Ramos (cell line): Measurements from ENCODE around the gene DGKZ.
"Not testable (repeated sequence)": the region's sequence is repeated elsewhere in the genome, so short reads cannot be mapped to it uniquely, and the experiment has no call there.

Experiments
- in situ Hi-C: fragments of 300-500 bp; cut with MboI; formaldehyde crosslinking; loops from one replicate; pipeline ENCODE4 v1.14.3; 2022; ENCODE audit warnings: low sequenced_read_pairs; ENCODE audit not compliant: unreplicated experiment

DGKZ gene

DNA sequence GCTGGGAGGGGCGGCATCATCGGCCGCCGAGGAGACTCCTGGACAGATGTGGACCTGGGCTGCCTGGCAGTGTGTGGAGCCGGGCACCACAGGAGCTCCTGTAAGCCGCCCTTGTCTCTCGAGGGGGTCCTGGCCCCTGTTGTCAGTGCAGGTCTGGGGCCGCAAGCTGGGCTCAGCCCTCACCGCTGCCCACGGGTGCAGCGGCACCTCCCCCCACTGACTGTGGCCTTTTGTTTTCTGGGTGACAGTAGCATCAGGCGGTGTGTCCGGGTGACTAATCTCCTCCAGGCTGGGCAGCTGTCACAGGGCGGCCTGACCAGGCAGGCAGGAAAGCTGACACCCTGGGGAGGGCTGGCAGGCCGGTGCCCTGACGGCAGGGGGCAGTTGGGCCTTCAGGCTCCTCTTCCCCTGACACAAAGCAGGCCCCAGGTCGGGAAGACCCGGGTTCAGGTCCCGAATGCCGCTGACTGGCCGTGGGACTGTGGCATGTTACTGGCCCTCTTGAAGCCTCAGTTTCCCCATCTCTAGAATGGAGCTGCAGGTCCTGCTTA, 16.3 kb downstream of the DGKZ start:
- in situ Hi-C loops: no loop called here

DNA sequence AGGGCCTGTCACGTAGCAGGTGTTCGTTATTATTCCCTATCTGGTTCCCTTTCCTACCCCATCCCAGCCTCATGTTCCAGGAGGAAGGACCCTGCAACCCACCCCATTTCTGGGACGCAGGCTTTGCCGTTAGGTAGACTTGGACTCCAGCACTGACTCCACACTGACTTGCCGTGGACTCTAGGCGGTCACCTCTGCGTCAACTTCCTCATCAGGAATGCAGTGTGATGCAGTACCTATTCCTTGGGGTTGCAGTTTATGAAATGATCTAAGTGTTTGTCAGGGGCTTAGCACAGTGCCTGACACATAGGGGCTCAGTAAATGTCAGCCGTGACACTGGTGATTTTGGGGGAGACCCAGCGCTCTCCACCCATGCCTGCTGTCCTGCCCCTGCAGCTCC, 16.8 kb downstream of the DGKZ start:
- in situ Hi-C loops: no loop called here

DNA sequence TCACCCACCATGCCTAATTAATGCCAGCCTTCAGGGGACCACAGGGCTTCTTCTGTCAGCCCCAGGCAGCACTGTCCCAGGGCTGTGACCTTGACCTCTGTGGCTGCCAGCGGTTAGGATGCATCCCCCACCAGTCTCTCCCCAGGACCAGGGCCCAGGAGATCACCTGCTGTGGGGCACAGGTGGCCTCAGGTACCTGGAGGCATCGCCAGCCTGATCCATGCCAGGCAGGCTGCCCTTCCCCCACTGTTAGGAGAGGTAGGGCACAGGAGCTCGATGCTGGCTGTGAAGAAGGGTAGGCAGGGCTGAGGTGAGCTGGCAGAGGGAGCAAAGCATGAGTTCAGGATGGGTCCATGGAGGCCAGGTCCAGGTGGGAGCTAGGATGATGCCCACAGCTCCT, 17.5 kb downstream of the DGKZ start:
- in situ Hi-C loops: no loop called here

DNA sequence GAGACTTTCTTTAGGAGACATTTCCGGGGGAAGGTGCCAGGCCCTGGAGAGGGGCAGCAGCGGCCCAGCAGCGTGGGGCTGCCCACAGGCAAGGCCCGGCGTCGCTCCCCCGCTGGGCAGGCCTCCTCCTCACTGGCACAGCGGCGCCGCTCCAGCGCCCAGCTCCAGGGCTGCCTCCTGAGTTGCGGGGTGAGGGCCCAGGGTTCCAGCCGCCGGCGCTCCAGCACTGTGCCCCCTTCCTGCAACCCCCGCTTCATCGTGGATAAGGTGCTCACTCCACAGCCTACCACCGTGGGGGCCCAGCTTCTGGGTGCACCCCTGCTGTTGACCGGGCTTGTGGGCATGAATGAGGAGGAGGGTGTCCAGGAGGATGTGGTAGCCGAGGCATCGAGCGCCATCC, 19.0 kb downstream of the DGKZ start:
- in situ Hi-C loops: no loop called here

DNA sequence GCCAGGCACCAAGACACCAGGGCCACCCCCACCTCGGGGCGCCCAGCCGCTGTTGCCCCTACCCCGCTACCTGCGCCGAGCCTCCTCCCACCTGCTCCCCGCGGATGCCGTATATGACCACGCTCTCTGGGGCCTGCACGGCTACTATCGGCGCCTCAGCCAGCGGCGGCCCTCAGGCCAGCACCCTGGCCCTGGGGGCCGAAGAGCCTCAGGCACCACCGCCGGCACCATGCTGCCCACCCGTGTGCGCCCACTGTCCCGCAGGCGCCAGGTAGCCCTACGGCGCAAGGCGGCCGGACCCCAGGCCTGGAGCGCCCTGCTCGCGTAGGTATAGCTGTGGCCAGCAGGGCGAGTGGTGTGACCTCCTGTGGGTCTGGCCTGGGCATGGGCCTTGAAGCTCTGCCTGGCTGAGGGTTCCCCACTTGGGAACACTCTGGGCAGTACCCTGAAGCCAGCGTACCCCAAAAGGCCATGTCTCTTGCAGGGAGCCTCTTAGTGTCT, 19.4 kb downstream of the DGKZ start:
- in situ Hi-C loops: no loop called here

DNA sequence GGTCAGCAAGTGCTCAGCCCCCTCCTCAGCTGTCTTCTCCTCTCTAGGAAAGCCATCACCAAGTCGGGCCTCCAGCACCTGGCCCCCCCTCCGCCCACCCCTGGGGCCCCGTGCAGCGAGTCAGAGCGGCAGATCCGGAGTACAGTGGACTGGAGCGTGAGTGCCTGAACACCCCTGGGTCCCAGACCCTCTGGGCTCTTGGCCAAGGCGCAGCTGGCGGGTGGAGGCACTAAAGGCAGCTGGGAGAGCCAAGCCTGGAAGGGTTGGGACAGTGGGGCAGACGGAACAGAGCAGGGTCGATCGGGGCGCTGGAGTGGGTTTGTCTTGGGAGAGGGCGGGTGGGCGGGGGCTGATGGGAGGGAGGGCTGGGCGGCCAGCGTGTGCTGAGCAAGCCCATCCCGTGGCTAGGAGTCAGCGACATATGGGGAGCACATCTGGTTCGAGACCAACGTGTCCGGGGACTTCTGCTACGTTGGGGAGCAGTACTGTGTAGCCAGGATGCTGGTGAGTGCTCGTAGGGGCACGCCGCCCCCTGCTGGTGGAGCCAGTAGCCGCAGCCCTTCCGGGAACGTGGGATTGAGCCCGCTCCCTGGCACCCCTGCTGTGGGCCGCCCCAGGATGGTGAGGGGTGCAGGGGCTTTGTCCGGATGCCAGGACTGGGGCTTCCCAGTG, 20.1 kb downstream of the DGKZ start:
- in situ Hi-C loops: no loop called here

DNA sequence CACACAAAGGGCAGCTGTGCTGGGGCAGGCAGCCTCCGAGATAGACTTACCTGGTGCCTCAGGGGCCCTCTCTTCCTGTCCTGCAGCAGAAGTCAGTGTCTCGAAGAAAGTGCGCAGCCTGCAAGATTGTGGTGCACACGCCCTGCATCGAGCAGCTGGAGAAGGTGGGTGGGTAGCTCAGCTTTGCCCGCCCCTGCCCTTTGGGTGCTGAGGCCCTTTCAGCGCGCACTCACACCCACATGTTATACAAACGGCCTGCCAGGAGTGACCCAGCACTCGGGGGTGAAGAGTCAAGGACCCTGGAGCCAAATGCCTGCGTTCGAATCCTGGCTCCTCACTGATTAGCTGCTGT, 20.6 kb downstream of the DGKZ start:
- in situ Hi-C loops: no loop called here

DNA sequence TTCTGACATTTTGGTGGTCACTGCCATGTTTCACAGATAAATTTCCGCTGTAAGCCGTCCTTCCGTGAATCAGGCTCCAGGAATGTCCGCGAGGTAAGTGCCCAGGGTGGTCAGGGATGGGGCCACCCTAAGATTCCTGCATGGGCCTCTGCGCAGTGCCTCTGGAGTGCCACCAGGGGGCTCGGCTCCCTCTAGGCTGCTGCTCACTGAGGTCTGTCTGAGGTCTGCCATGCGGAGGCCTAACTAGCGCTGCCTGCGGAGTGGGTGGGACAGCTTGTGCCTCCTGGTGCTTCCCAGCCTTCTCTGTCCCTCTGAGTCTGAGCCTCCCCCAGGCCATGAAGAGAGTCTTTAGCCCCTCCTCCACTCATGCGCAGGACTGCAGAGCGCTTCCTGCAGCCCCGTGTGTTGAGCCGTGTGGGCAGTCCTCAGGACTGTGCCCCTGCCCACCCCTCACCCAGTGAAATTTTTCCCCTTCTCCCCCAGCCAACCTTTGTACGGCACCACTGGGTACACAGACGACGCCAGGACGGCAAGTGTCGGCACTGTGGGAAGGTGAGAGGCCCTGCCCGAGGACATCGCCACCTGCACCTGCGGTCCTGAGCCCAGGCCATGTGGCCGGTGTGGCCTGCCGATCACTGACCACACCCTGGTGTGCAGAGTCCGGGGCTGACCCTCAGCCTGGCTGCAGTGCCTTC, 22.3 kb downstream of the DGKZ start:
- in situ Hi-C loops: no loop called here

DNA sequence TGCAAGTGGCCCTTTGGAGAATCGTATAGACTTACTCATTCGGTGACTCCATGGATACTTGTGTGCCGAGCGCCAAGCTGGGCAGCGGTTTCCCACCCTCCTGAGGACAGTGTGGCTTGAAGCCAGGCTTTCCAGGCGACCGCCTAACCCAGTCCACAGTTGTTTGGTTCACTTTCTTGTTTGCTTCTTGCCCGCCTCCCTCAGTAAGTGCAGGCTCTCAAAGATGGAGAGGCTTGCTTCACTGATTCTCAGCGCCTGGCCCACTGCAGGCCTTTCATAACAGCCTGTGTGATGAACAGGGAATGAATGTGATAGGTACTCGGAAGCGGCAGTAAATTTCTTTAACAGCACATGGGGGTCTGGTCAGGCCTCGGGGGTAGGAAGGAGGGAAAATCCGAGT, 23.0 kb downstream of the DGKZ start:
- in situ Hi-C loops: no loop called here

DNA sequence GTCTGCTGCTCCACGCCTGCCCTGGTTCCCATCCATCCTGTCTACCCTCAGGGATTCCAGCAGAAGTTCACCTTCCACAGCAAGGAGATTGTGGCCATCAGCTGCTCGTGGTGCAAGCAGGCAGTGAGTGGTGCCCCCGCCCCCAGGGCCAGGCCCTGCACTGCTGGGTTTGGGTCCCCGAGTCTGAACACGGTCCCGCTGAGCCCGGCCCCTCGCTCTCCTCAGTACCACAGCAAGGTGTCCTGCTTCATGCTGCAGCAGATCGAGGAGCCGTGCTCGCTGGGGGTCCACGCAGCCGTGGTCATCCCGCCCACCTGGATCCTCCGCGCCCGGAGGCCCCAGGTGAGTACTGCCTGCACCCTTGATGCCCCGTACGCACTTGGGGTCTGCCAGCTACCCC, 24.0 kb downstream of the DGKZ start:
- in situ Hi-C loops: not testable (repeated sequence)

DNA sequence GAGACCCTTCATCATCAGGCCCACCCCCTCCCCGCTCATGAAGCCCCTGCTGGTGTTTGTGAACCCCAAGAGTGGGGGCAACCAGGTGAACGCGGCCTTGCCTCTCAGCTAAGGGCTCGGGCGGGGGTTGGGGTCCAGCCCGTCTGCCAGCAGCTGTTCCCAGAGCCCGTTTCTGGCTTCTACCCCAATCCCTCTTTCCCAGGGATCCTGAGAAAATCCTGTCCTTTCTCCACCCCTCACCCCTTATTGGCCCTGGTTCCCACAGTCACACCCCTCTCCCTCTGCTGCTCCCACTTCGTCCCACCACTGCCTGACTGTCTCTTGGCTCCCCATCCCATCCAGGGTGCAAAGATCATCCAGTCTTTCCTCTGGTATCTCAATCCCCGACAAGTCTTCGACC, 24.8 kb downstream of the DGKZ start:
- in situ Hi-C loops: no loop called here

DNA sequence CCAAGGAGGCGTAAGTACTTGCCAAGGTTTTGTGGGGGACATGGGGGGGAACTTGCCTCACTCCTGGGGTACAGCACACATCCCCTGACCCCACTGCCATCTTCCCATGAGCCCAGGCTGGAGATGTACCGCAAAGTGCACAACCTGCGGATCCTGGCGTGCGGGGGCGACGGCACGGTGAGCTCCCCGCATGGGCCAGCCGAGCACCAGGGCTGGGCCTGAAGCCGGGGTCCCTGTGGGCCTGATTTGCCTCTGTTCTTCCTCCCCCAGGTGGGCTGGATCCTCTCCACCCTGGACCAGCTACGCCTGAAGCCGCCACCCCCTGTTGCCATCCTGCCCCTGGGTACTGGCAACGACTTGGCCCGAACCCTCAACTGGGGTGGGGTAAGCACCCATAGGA, 25.2 kb downstream of the DGKZ start:
- in situ Hi-C loops: not testable (repeated sequence)

DNA sequence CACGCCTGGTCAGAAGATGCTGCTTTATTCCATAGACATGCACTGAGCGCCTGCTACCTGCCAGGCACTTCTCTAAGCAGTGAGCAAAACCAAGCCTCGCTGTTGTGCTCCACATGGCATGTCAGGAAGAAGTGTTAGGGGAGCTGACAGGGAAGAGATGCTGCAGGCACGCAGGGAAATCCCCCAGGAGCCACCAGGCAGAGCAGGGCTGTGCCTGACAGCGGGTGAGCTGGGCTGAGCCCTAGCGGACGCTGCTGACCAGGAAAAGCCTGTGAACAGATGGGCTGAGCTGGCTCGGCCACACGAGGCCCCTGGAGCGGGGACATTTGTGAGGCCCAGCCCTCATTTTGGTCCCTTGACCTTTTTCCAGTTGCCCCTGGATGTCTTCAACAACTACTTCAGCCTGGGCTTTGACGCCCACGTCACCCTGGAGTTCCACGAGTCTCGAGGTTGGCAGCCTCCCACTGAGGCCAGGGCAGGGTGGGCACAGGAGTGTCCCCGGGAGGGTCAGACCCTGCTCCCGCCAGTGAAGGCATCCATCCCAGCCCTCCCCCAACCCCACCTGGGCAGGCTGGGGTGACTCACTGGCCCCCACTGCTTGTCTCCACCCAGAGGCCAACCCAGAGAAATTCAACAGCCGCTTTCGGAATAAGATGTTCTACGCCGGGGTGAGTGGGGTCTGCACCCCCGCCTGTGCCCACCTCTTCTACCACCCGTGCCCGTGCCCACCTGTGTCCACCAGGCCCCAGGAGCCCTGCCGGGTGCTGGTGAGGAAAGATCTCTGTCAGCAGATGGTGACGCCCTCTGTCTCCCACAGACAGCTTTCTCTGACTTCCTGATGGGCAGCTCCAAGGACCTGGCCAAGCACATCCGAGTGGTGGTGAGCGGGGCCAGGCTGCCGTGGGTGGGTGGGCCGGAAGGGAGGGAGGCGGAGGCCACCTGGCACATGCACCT, 26.8 kb downstream of the DGKZ start:
- in situ Hi-C loops: no loop called here

DNA sequence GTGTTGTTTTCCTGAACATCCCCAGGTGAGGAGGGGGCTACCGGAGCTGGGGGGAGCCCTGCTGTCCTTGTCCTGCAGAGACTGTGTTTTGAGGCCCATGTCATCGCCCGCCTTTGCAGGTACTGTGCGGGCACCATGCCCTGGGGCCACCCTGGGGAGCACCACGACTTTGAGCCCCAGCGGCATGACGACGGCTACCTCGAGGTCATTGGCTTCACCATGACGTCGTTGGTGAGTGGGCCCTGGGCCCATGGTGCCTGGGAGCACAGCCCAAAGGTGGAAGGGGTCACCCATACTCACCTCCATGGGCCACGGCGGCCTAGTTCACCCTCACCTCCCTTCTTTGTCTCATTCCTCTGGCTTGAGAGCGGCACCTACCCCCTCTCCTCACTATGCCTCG, 27.6 kb downstream of the DGKZ start:
- in situ Hi-C loops: no loop called here

DNA sequence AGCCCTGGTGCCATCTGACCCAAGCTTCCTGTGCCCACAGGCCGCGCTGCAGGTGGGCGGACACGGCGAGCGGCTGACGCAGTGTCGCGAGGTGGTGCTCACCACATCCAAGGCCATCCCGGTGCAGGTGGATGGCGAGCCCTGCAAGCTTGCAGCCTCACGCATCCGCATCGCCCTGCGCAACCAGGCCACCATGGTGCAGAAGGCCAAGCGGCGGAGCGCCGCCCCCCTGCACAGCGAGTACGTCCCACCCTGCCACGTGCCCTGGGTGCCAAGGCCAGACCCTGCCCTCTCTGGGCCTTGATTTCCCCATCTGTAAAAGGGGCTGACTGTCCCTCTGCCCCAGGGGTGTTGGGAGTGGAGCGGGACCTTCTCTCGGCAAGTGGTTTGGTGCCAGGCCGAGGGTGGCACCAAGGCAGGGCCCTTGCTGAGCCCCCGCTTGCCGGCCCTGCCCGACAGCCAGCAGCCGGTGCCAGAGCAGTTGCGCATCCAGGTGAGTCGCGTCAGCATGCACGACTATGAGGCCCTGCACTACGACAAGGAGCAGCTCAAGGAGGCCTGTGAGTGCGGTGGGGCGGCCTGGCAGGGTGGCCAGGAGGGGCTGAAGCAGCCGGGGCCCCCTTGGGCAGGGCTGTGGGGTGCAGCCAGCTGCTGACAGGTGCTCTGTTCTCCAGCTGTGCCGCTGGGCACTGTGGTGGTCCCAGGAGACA, 28.3 kb downstream of the DGKZ start:
- in situ Hi-C loops: no loop called here

DNA sequence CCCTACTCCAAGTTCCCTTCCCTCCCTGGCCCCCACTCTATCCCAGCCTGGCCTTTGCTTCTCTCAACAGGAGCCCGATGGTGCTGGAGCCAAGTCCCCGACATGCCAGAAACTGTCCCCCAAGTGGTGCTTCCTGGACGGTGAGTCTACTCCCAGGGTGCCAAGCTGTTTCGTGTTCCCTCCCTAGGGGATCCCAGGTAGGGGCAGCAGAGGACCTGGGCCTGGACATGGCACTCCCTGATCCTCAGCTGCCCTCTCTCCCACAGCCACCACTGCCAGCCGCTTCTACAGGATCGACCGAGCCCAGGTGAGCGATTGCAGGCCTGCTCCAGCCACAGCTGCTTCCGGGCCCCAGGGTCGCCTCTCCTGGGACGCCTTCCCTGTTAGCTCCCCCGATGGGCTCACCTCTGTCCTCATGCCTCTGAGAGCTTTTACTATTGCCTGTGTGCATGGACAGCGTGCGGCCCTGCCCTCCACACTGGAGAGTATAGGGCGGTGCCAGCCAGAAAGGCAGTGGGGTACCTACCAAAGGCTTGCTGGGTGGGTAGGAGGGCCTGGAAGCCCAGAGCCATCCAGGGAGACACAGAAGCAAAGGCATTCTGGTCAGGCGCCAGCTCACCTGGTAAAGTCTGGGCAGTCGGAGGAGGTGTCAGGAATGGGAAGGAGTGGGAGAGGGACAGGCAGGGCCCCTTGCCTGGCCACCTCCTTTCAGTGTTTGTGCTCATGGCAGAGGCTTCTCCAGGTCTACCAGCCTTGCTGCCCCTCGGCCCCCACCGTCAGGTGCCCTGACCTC, 29.2 kb downstream of the DGKZ start:
- in situ Hi-C loops: no loop called here

DNA sequence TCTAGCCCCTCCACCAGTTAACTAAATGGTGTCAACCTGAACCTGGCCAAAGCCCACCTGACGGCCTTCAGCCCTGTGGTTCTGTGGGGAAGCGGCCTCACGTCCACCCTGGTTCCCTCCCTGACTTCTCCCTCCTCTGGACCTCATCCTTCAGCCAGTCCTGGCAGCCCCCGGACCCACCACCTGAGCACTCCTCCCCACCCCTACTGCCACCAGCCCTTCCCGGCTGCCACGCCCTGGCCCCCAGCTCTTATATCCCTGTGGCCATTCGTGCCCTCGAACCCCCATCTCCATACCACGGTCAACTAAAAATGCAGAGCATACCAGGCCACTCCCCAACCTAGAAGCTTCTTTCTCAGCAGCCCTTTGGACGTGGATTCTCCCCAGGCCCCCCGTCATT, 30.0 kb downstream of the DGKZ start:
- in situ Hi-C loops: no loop called here

DNA sequence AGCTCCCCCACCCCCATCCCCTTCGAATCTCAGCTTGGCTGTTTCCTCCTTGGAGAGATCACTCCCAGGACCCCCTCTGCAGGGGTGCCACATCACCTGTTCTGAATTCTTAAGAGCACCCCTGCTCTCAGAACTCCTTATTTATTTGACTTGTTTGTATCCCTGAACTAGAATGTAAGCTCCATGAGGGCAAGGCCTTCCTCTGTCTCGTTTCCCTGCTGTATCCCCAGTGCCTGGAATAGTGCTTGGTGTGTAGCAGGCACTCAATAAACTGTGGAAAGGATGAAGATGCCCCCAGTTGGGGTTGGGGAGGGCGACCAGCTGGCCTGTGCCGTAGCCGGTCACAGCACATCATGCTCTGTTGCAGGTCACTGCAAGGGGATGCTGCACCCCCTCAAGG, 30.6 kb downstream of the DGKZ start:
- in situ Hi-C loops: no loop called here

DNA sequence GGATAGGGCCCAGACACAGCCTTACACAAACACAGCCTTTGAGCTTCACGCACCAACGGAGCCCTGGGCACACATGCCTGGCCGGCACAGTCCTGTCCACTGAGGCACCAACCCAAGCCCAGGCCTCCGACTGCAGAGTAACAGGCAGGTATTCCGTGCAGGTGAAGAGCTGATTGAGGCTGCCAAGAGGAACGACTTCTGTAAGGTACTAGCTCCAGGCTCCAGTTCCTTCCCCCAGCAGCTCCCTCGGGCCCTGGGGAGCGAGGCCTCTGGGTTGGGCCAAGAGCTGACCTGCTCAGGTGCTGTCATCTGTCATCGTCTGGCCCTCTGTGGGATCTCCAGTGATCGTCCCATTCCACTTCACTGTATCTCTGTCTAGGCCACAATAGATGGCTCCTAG, 31.0 kb downstream of the DGKZ start:
- in situ Hi-C loops: no loop called here
